PC-3 (cell line): Measurements from ENCODE around the gene ACIN1. TPM values are rescaled to one million over a fixed set of nuclear protein-coding genes. Genes with fewer than 3 reads are reported as not detected.
A peak's percentile ranks its signal among the peaks of the same experiment; 100 is the strongest.

Experiments used
- ATAC-seq: fragments of 200-7000 bp; cut with Tn5 transposase; 2 replicates; pipeline ENCODE4 v1.9.1; 2020; ENCODE audit warnings: mild to moderate bottlenecking, moderate library complexity
- BruUV-seq: library from RNA; stranded (reverse); fragments of 400-500 nt; replicated peaks from 2 replicates; lab custom pipeline; 2021; lab: Mats Ljungman, UMichigan
- CTCF ChIA-PET: fragments of 300-600 bp; sonication (Branson Sonifier 250); formaldehyde crosslinking; loops from one replicate; lab custom pipeline; 2022; ENCODE audit warnings: antibody characterized with exemption; lab: Charles Lee
- POLR2A ChIA-PET: fragments of 300-600 bp; sonication (Branson Sonifier 250); formaldehyde crosslinking; loops from one replicate; lab custom pipeline; 2022; ENCODE audit warnings: antibody characterized with exemption; ENCODE audit not compliant: unreplicated experiment; lab: Charles Lee
- DNase-seq: peaks from one replicate; pipeline ENCODE4 v3.0.0-alpha.2; 2015
- H2AFZ ChIP-seq: fragments of 300-600 bp; sonication (generic); 2 replicates; pipeline ENCODE4 v1.6.0; 2016; ENCODE audit warnings: antibody characterized with exemption, low read length
- H3F3A ChIP-seq: fragments of 300-600 bp; sonication (generic); one replicate; pipeline ENCODE4 v1.6.0; 2017; ENCODE audit warnings: antibody characterized with exemption, low read length, control low read depth, mild to moderate bottlenecking; ENCODE audit not compliant: unreplicated experiment
- H3K27ac ChIP-seq: fragments of 300-600 bp; sonication (generic); 2 replicates; pipeline ENCODE4 v1.5.1; 2016; ENCODE audit warnings: mild to moderate bottlenecking, low read length
- H3K27me3 ChIP-seq: fragments of 300-600 bp; sonication (generic); 2 replicates; pipeline ENCODE4 v1.6.1; 2016; ENCODE audit warnings: low read length, mixed read lengths
- H3K36me3 ChIP-seq: fragments of 300-600 bp; sonication (generic); 2 replicates; pipeline ENCODE4 v1.6.1; 2016; ENCODE audit warnings: low read depth, mixed run types, low read length, mixed read lengths
- H3K4me1 ChIP-seq: fragments of 300-600 bp; sonication (generic); 2 replicates; pipeline ENCODE4 v1.5.1; 2016; ENCODE audit warnings: low read length; ENCODE audit not compliant: insufficient read depth
- H3K4me2 ChIP-seq: fragments of 300-600 bp; sonication (generic); 2 replicates; pipeline ENCODE4 v1.6.0; 2016; ENCODE audit warnings: low read length
- H3K4me3 ChIP-seq: fragments of 300-600 bp; sonication (generic); 2 replicates; pipeline ENCODE4 v1.5.1; 2016; ENCODE audit warnings: mild to moderate bottlenecking, low read length, mixed read lengths
- H3K79me2 ChIP-seq: fragments of 300-600 bp; sonication (generic); 2 replicates; pipeline ENCODE4 v1.6.1; 2017; ENCODE audit warnings: low read length, mixed read lengths
- H3K9ac ChIP-seq: fragments of 300-600 bp; sonication (generic); 2 replicates; pipeline ENCODE4 v1.6.0; 2016; ENCODE audit warnings: mild to moderate bottlenecking, low read length
- H3K9me2 ChIP-seq: fragments of 300-600 bp; sonication (generic); replicated peaks from 2 replicates; pipeline ENCODE4 v1.6.1; 2016; ENCODE audit warnings: mixed run types, low read length, mixed read lengths
- H3K9me3 ChIP-seq: fragments of 300-600 bp; sonication (generic); 2 replicates; pipeline ENCODE4 v1.6.1; 2016; ENCODE audit warnings: low read length, mixed read lengths
- H4K20me1 ChIP-seq: fragments of 300-600 bp; sonication (generic); 2 replicates; pipeline ENCODE4 v1.6.1; 2016; ENCODE audit warnings: low read length, mixed read lengths
- CTCF ChIP-seq: fragments of 300-600 bp; sonication (generic); conservative IDR thresholded peaks from 2 replicates; pipeline ENCODE4 v1.5.1; 2017; ENCODE audit warnings: antibody characterized with exemption, low read depth, mild to moderate bottlenecking, low read length
- EZH2 ChIP-seq: fragments of 300-600 bp; sonication (generic); IDR thresholded peaks from one replicate; pipeline ENCODE4 v1.6.1; 2017; ENCODE audit warnings: antibody characterized with exemption, mild to moderate bottlenecking, low read length; ENCODE audit not compliant: unreplicated experiment
- EZH2phosphoT487 ChIP-seq: fragments of 300-600 bp; sonication (generic); IDR thresholded peaks from 2 replicates; pipeline ENCODE4 v1.6.1; 2018; ENCODE audit warnings: mild to moderate bottlenecking, antibody characterized with exemption, low read length, borderline replicate concordance
- intact Hi-C: fragments of 100-400 bp; cut with micrococcal nuclease; formaldehyde crosslinking; loops from 2 replicates; pipeline ENCODE4 v1.9.0; 2023
- total RNA-seq: library from RNA; depleted of rRNA; stranded (reverse); fragments of >200 nt; gene quantifications from 2 replicates; pipeline ENCODE4 v1.2.3, GENCODE V29; 2014; rRNA removed

ACIN1 gene
- total RNA-seq, 1 experiment from 2014 or later = 112 TPM

GRCh38 chr14:23009483-23009938 is 85.4 kb downstream of the ACIN1 start:
- DNase-seq (no peak), ATAC-seq (no peak)
- Histone ChIP-seq H3K9me3 (no peaks in the 10 kb centered on the region), H3K4me3 (peak overlapping the region; percentile 67), H2AFZ (peak overlapping the region; percentile 90), H3K79me2 (peaks cover 4% of the 10 kb centered on the region; the same call in 1 of the 2 replicates), H3K27ac (peak overlapping the region; percentile 44), H3F3A (peaks cover 7% of the 10 kb centered on the region), H3K27me3 (no peaks in the 10 kb centered on the region), H3K9ac (peak overlapping the region; percentile 65), H4K20me1 (no peaks in the 10 kb centered on the region), H3K4me1 (peaks cover 40% of the 10 kb centered on the region), H3K4me2 (peak overlapping the region; percentile 80), H3K9me2 (no peaks in the 10 kb centered on the region), H3K36me3 (no peaks in the 10 kb centered on the region)
- intact Hi-C loops = no loop called here
- CTCF ChIA-PET = no interaction called here
- POLR2A ChIA-PET = no interaction called here
- BruUV-seq = TSS peak; percentile 85
- TF ChIP-seq EZH2phosphoT487 (no peak), EZH2 (no peak), CTCF (no peak)

GRCh38 chr14:23008831-23009230 is 86.1 kb downstream of the ACIN1 start:
- Histone ChIP-seq H3K27ac (no peak overlapping the region), H3K36me3 (no peaks in the 10 kb centered on the region), H3K27me3 (no peaks in the 10 kb centered on the region), H3F3A (peaks cover 7% of the 10 kb centered on the region), H3K4me1 (peaks cover 40% of the 10 kb centered on the region), H3K9ac (no peak overlapping the region), H3K4me3 (peak overlapping the region; percentile 67; the same call in 1 of the 2 replicates), H3K9me2 (no peaks in the 10 kb centered on the region), H3K79me2 (peaks cover 4% of the 10 kb centered on the region; the same call in 1 of the 2 replicates), H3K4me2 (peak overlapping the region; percentile 80), H2AFZ (no peak overlapping the region), H4K20me1 (no peaks in the 10 kb centered on the region), H3K9me3 (no peaks in the 10 kb centered on the region)
- ChIA-PET CTCF (interaction anchor here (0.7 kb wide), 1 partner anchor 101 kb away, joined by 3 read pairs; no protein-coding TSS in a partner anchor), POLR2A (interaction anchor here (0.6 kb wide), 1 partner anchor 179 kb away, joined by 10 read pairs; no protein-coding TSS in a partner anchor)
- ATAC-seq (no peak), DNase-seq (peak; percentile 36)
- intact Hi-C loops = loop anchor here (1.0 kb wide), 1 partner anchor 25 kb away; the partner anchor contains the start of gene PSMB5
- TF ChIP-seq EZH2 (no peak), CTCF (no peak), EZH2phosphoT487 (no peak)
- BruUV-seq = no TSS peak

Other genes starting within 250 kb of the ACIN1 start
- gene LRP10, start 223.4 kb downstream of the ACIN1 start, total RNA-seq = 46.5 and 59.3 TPM in 2 replicates
- gene REM2, start 211.9 kb downstream of the ACIN1 start, total RNA-seq = 0.18 TPM in 1 of 2 replicates, not detected in the other
- 78.9 and 94.9 TPM in 2 replicates for gene RBM23, start 176.0 kb downstream of the ACIN1 start, total RNA-seq
- gene PRMT5, start 165.8 kb downstream of the ACIN1 start, total RNA-seq = 101 and 113 TPM in 2 replicates
- gene HAUS4, start 138.0 kb downstream of the ACIN1 start, total RNA-seq = 54.5 and 56.2 TPM in 2 replicates
- 81.1 and 116 TPM in 2 replicates for gene AJUBA, start 112.6 kb downstream of the ACIN1 start, total RNA-seq
- gene C14orf93, start 85.0 kb downstream of the ACIN1 start, total RNA-seq = 5.8 and 6.2 TPM in 2 replicates
- gene PSMB5, start 60.2 kb downstream of the ACIN1 start, total RNA-seq = 368 and 424 TPM in 2 replicates
- gene PSMB11, start 52.9 kb downstream of the ACIN1 start, total RNA-seq = not detected in 2 replicates
- gene CDH24, start 37.6 kb downstream of the ACIN1 start, total RNA-seq = 14.8 and 16.4 TPM in 2 replicates
- 26.7 and 49.6 TPM in 2 replicates for gene C14orf119, start 369 bp upstream of the ACIN1 start, total RNA-seq
- gene CIROP, start 9.9 kb upstream of the ACIN1 start, total RNA-seq = not detected in 2 replicates
- gene CEBPE, start 24.1 kb upstream of the ACIN1 start, total RNA-seq = not detected in 2 replicates
- 0.63 and 3.8 TPM in 2 replicates for gene SLC7A8, start 88.5 kb upstream of the ACIN1 start, total RNA-seq
- gene RNF212B, start 142.8 kb upstream of the ACIN1 start, total RNA-seq = not detected in 2 replicates
- 4.1 and 7.7 TPM in 2 replicates for gene HOMEZ, start 191.0 kb upstream of the ACIN1 start, total RNA-seq
- 3.2 and 5.0 TPM in 2 replicates for gene PPP1R3E, start 207.7 kb upstream of the ACIN1 start, total RNA-seq
- gene BCL2L2, start 211.7 kb upstream of the ACIN1 start, total RNA-seq = 32.4 and 33.5 TPM in 2 replicates
- 89.1 and 116 TPM in 2 replicates for gene PABPN1, start 226.3 kb upstream of the ACIN1 start, total RNA-seq